Epithelial cell of proximal tubule (primary cell): Measurements from ENCODE around the gene CWC27. TPM values are rescaled to one million over a fixed set of nuclear protein-coding genes. Genes with fewer than 3 reads are reported as not detected.
A peak's percentile ranks its signal among the peaks of the same experiment; 100 is the strongest.

Source experiments
- DNase-seq: peaks from one replicate; pipeline ENCODE4 v3.0.0-alpha.2; 2011; ENCODE audit warnings: low read depth
- H3K4me3 ChIP-seq: 2 replicates; pipeline ENCODE4 v1.5.1; 2011; ENCODE audit warnings: low read depth, mild to moderate bottlenecking, low read length
- CTCF ChIP-seq: conservative IDR thresholded peaks from 2 replicates; pipeline ENCODE4 v1.5.1; 2012; ENCODE audit warnings: low read depth, mild to moderate bottlenecking, low read length
- total RNA-seq: library from RNA; depleted of rRNA; stranded (reverse); fragments of >200 nt; gene quantifications from 2 replicates; pipeline ENCODE4 v1.2.3, GENCODE V29; 2015

CWC27 gene
- total RNA-seq, 1 donor from 2014 or later: 17.6 TPM

- no peak overlapping the region for H3K4me3 ChIP-seq
- DNase-seq: no peak
- TF ChIP-seq CTCF: no peak
Observed at GRCh38 chr5:65013166-65013565, 244.4 kb downstream of the CWC27 start.

DNA sequence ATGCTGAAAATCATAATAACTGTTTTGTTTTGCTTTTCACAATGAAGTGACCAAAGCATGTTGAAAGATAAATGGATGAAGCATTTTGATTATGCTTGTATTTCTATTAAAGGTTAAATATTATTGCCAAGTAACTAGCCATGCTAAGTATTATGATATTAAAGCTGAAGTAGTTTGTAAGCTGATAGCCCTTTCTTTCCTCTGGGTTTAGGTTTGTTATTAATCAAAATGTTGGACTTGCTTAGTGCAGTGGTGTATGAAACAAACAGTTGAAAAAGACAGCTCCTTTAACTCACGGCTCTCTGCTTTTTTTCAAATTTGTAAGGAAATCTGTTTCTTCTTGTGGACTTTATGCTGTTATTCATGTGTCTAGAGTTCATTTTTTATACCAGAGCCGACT, 246.0 kb downstream of the CWC27 start:
- no peak for TF ChIP-seq CTCF
- no peak for DNase-seq
- H3K4me3 ChIP-seq: no peak overlapping the region

GRCh38 chr5:65015767-65016166, 247.0 kb downstream of the CWC27 start:
- peak overlapping the region; percentile 2 for H3K4me3 ChIP-seq
- no peak for DNase-seq
- no peak for TF ChIP-seq CTCF

DNA sequence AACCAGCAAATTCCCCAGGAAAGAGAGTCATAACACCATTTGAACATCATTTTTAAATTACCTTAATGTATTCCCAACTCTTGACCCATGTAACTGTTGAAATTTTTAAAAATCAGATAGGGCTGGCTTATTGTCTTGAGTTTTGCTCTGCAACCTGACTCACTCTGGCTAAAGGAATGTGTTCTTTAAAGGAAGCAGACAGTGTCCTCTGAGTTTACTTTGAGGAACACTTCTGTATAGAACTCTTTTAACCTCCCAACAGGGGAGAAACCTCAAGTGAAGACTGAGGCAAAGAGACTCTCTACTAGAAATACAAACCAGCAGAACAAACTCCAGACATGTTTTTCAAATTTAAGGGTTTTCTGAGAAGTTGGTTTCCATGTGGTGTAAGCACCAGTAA, 248.9 kb downstream of the CWC27 start:
- DNase-seq: no peak
- no peak overlapping the region for H3K4me3 ChIP-seq
- TF ChIP-seq CTCF: no peak

DNA sequence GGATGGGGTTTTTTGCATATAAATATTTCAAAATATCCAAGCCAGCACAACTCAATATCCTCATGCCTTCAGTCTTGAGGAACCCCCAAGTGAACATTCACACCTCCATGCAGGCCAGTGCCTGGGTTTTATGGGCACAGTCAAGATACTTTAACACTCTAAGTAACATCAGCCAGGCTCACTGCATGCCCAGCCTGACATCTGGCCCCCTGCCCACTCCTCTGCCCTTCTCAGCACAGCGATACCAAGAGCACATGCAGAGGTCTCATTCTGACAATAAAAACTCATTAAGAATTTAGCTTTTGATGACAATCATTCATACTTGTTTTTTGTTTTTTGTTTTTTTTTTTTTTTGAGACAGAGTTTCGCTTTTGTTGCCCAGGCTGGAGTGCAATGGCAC, 250.0 kb downstream of the CWC27 start:
- TF ChIP-seq CTCF: no peak
- H3K4me3 ChIP-seq: no peak overlapping the region
- no peak for DNase-seq

GRCh38 chr5:65020492-65020891, 251.8 kb downstream of the CWC27 start:
- no peak for DNase-seq
- no peak overlapping the region for H3K4me3 ChIP-seq
- no peak for TF ChIP-seq CTCF

- TF ChIP-seq CTCF: no peak
- no peak for DNase-seq
- H3K4me3 ChIP-seq: no peak overlapping the region
Observed at GRCh38 chr5:65021527-65022226, 252.9 kb downstream of the CWC27 start.
